Caco-2 (cell line): ENCODE results near the gene STK33. TPM values are rescaled to one million over a fixed set of nuclear protein-coding genes. Genes with fewer than 3 reads are reported as not detected.

ENCODE experiments used
- BruUV-seq: library from RNA; stranded (reverse); fragments of 400-500 nt; replicated peaks from 2 replicates; lab custom pipeline; 2021; lab: Mats Ljungman, UMichigan
- CTCF ChIA-PET: fragments of 300-600 bp; sonication (Branson Sonifier 250); formaldehyde crosslinking; loops from one replicate; lab custom pipeline; 2022; ENCODE audit warnings: antibody characterized with exemption; lab: Charles Lee
- POLR2A ChIA-PET: fragments of 300-600 bp; sonication (Branson Sonifier 250); formaldehyde crosslinking; loops from one replicate; lab custom pipeline; 2022; ENCODE audit warnings: antibody characterized with exemption; lab: Charles Lee
- DNase-seq, 2 experiments: peaks; one replicate each; pipeline versions ENCODE4 v3.0.0 to v3.0.0-alpha.2; 2020 to 2022
- H3K27me3 ChIP-seq: replicated peaks from 2 replicates; pipeline ENCODE4 v1.6.0; 2011; ENCODE audit warnings: low read length; ENCODE audit not compliant: control insufficient read depth, insufficient read depth
- H3K36me3 ChIP-seq: 2 replicates; pipeline ENCODE4 v1.5.1; 2011; ENCODE audit warnings: low read length; ENCODE audit not compliant: control insufficient read depth, insufficient read depth
- H3K4me1 ChIP-seq: fragments of 250-450 bp; sonication (Bioruptor Pico); 2 replicates; pipeline ENCODE4 v1.5.1; 2020; ENCODE audit warnings: mild to moderate bottlenecking
- H3K4me3 ChIP-seq: 2 replicates; pipeline ENCODE4 v1.5.1; 2011; ENCODE audit warnings: low read depth, mild to moderate bottlenecking, control low read depth, low read length
- H3K9me3 ChIP-seq: fragments of 250-450 bp; sonication (Bioruptor Pico); 2 replicates; pipeline ENCODE4 v1.5.1; 2020; ENCODE audit warnings: mild to moderate bottlenecking, moderate library complexity
- H3K27ac Mint-ChIP-seq: one replicate; pipeline ENCODE4 v1.8.0; 2022; ENCODE audit warnings: mixed read lengths; ENCODE audit not compliant: unreplicated experiment
- H3K27me3 Mint-ChIP-seq: one replicate; pipeline ENCODE4 v1.8.0; 2022; ENCODE audit warnings: mixed read lengths; ENCODE audit not compliant: insufficient read depth, unreplicated experiment
- H3K36me3 Mint-ChIP-seq: one replicate; pipeline ENCODE4 v1.8.0; 2022; ENCODE audit warnings: mild to moderate bottlenecking, mixed read lengths; ENCODE audit not compliant: insufficient read depth, unreplicated experiment
- H3K4me1 Mint-ChIP-seq: one replicate; pipeline ENCODE4 v1.8.0; 2022; ENCODE audit warnings: low read depth, mixed read lengths; ENCODE audit not compliant: unreplicated experiment
- H3K4me3 Mint-ChIP-seq: one replicate; pipeline ENCODE4 v1.8.0; 2022; ENCODE audit warnings: mild to moderate bottlenecking, moderate library complexity, mixed read lengths; ENCODE audit not compliant: unreplicated experiment
- H3K9me3 Mint-ChIP-seq: one replicate; pipeline ENCODE4 v1.8.0; 2022; ENCODE audit warnings: mixed read lengths; ENCODE audit not compliant: unreplicated experiment
- intact Hi-C: fragments of 100-400 bp; cut with micrococcal nuclease; formaldehyde crosslinking; loops from one replicate; pipeline ENCODE4 v1.10.0; 2022; ENCODE audit not compliant: unreplicated experiment
- total RNA-seq: library from RNA; stranded (reverse); gene quantifications from 2 replicates; pipeline ENCODE4 v1.2.3, GENCODE V29; 2022
- TF ChIP-seq, protein P1 (sequence below), 2 experiments: fragments of 200-600 bp in 1 of 2; IDR thresholded peaks; 1 replicate in 1 of 2; 2 replicates in 1 of 2; pipeline versions ENCODE4 v1.5.1 to v1.8.0; 2011 to 2022; ENCODE audit warnings: antibody characterized with exemption in 1 of 2, control low read depth in 1 of 2, inconsistent platforms in 1 of 2, low read depth in 1 of 2, low read length in 1 of 2, mild to moderate bottlenecking in 1 of 2, moderate library complexity in 1 of 2; ENCODE audit not compliant: insufficient read depth in 1 of 2, severe bottlenecking in 1 of 2, unreplicated experiment in 1 of 2

Gene STK33
- total RNA-seq, 1 experiment from 2014 or later = 0.98 TPM

- ChIA-PET POLR2A (no interaction called here), CTCF (no interaction called here)
- H3K36me3 ChIP-seq = no peaks in the 10 kb centered on the region
- H3K36me3 Mint-ChIP-seq = no peaks in the 10 kb centered on the region
- H3K27ac Mint-ChIP-seq = no peak overlapping the region
- no peak for DNase-seq
- intact Hi-C loops = no loop called here
- TF ChIP-seq, protein P1, sequence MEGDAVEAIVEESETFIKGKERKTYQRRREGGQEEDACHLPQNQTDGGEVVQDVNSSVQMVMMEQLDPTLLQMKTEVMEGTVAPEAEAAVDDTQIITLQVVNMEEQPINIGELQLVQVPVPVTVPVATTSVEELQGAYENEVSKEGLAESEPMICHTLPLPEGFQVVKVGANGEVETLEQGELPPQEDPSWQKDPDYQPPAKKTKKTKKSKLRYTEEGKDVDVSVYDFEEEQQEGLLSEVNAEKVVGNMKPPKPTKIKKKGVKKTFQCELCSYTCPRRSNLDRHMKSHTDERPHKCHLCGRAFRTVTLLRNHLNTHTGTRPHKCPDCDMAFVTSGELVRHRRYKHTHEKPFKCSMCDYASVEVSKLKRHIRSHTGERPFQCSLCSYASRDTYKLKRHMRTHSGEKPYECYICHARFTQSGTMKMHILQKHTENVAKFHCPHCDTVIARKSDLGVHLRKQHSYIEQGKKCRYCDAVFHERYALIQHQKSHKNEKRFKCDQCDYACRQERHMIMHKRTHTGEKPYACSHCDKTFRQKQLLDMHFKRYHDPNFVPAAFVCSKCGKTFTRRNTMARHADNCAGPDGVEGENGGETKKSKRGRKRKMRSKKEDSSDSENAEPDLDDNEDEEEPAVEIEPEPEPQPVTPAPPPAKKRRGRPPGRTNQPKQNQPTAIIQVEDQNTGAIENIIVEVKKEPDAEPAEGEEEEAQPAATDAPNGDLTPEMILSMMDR (IDR thresholded peaks at IDR 0.05; ENCODE audit: insufficient read depth in 1 of 2, low read depth in 1 of 2, low read length in 1 of 2, severe bottlenecking in 1 of 2, unreplicated experiment in 1 of 2) = no peak
- H3K4me1 Mint-ChIP-seq = no peaks in the 10 kb centered on the region
- H3K4me1 ChIP-seq = no peaks in the 10 kb centered on the region
- no peaks in the 10 kb centered on the region for H3K9me3 ChIP-seq
- no TSS peak for BruUV-seq
- H3K27me3 Mint-ChIP-seq = peaks cover 22% of the 10 kb centered on the region
- no peak overlapping the region for H3K4me3 ChIP-seq
- H3K9me3 Mint-ChIP-seq = no peaks in the 10 kb centered on the region
- peaks cover 1% of the 10 kb centered on the region for H3K27me3 ChIP-seq
- H3K4me3 Mint-ChIP-seq = no peak overlapping the region
Observed at GRCh38 chr11:8368772-8369171, 225.3 kb downstream of the STK33 start.

- no TSS peak for BruUV-seq
- H3K36me3 Mint-ChIP-seq = no peaks in the 10 kb centered on the region
- H3K4me3 Mint-ChIP-seq = no peak overlapping the region
- H3K4me1 Mint-ChIP-seq = no peaks in the 10 kb centered on the region
- no peaks in the 10 kb centered on the region for H3K9me3 Mint-ChIP-seq
- no peak overlapping the region for H3K27ac Mint-ChIP-seq
- TF ChIP-seq, protein P1 (IDR thresholded peaks at IDR 0.05; ENCODE audit: insufficient read depth in 1 of 2, low read depth in 1 of 2, low read length in 1 of 2, severe bottlenecking in 1 of 2, unreplicated experiment in 1 of 2) = no peak
- ChIA-PET POLR2A (no interaction called here), CTCF (no interaction called here)
- intact Hi-C loops = no loop called here
- peaks cover 1% of the 10 kb centered on the region for H3K27me3 ChIP-seq
- peaks cover 24% of the 10 kb centered on the region for H3K27me3 Mint-ChIP-seq
- no peak for DNase-seq
- no peak overlapping the region for H3K4me3 ChIP-seq
- H3K4me1 ChIP-seq = no peaks in the 10 kb centered on the region
- no peaks in the 10 kb centered on the region for H3K9me3 ChIP-seq
- H3K36me3 ChIP-seq = no peaks in the 10 kb centered on the region
Observed at GRCh38 chr11:8368194-8368593, 225.8 kb downstream of the STK33 start.

DNA sequence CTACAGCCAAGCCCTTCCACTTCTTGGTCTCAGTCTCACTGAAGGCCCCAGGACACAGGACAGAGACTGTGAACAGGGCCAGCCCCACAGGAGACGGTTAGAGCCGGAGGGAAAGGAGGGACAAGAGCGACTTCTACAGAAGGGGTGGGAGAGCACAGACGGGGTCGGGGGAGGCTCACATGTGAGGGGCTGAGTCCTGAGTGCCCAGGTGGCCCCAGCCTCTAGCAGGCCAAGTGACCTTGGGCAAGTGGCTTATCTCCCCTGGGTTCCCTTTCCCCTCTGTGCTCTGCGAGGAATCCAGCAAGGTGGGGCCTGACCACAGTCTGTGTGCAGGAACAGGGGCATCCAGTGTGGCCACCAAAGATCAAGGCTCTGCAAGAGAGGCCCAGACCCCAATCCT lies 227.7 kb downstream of the STK33 start:
- TF ChIP-seq, protein P1 (IDR thresholded peaks at IDR 0.05; ENCODE audit: insufficient read depth in 1 of 2, low read depth in 1 of 2, low read length in 1 of 2, severe bottlenecking in 1 of 2, unreplicated experiment in 1 of 2) = no peak
- H3K9me3 ChIP-seq = no peaks in the 10 kb centered on the region
- no peaks in the 10 kb centered on the region for H3K4me1 ChIP-seq
- no peak overlapping the region for H3K4me3 Mint-ChIP-seq
- ChIA-PET POLR2A (no interaction called here), CTCF (no interaction called here)
- H3K4me1 Mint-ChIP-seq = no peaks in the 10 kb centered on the region
- BruUV-seq = no TSS peak
- intact Hi-C loops = no loop called here
- H3K27ac Mint-ChIP-seq = no peak overlapping the region
- no peaks in the 10 kb centered on the region for H3K36me3 Mint-ChIP-seq
- no peaks in the 10 kb centered on the region for H3K36me3 ChIP-seq
- no peak for DNase-seq
- peaks cover 29% of the 10 kb centered on the region for H3K27me3 Mint-ChIP-seq
- H3K4me3 ChIP-seq = no peak overlapping the region
- H3K9me3 Mint-ChIP-seq = no peaks in the 10 kb centered on the region
- peaks cover 1% of the 10 kb centered on the region for H3K27me3 ChIP-seq
